WTC11 (cell line): Measurements from ENCODE around the gene TEKT1. TPM values are rescaled to one million over a fixed set of nuclear protein-coding genes. Genes with fewer than 3 reads are reported as not detected.

Source experiments
- ATAC-seq: fragments of 200-7000 bp; cut with Tn5 transposase; 2 replicates; pipeline ENCODE4 v1.10.0; 2021; ENCODE audit warnings: mild to moderate bottlenecking, moderate library complexity
- CTCF ChIA-PET: fragments of 300-600 bp; sonication (Branson Sonifier 250); formaldehyde crosslinking; loops from one replicate; lab custom pipeline; 2021; ENCODE audit warnings: antibody characterized with exemption; lab: Charles Lee
- POLR2A ChIA-PET: fragments of 350-600 bp; sonication (Branson Sonifier 250); formaldehyde crosslinking; loops from one replicate; lab custom pipeline; 2021; ENCODE audit warnings: antibody characterized with exemption; lab: Charles Lee
- DNase-seq: peaks from one replicate; pipeline ENCODE4 v3.0.0; 2021; ENCODE audit warnings: low spot score
- H3K27ac Mint-ChIP-seq: 2 replicates; pipeline ENCODE4 v1.8.0; 2021; ENCODE audit warnings: mixed read lengths
- H3K27me3 Mint-ChIP-seq: 2 replicates; pipeline ENCODE4 v1.8.0; 2021; ENCODE audit warnings: low read depth, mild to moderate bottlenecking, moderate library complexity, mixed read lengths
- H3K36me3 Mint-ChIP-seq: 2 replicates; pipeline ENCODE4 v1.8.0; 2021; ENCODE audit warnings: mixed read lengths
- H3K4me1 Mint-ChIP-seq: 2 replicates; pipeline ENCODE4 v1.8.0; 2022; ENCODE audit warnings: mixed read lengths
- H3K4me3 Mint-ChIP-seq: 2 replicates; pipeline ENCODE4 v1.8.0; 2021; ENCODE audit warnings: mild to moderate bottlenecking, moderate library complexity, mixed read lengths
- H3K9me3 Mint-ChIP-seq: 2 replicates; pipeline ENCODE4 v1.8.0; 2021; ENCODE audit warnings: mixed read lengths
- ARID4B ChIP-seq: sonication (generic); formaldehyde crosslinking; IDR thresholded peaks from 2 replicates; pipeline ENCODE4 v1.8.0; 2023; ENCODE audit warnings: missing genetic modification reagents, mild to moderate bottlenecking, borderline replicate concordance
- E2F4 ChIP-seq: sonication (generic); formaldehyde crosslinking; IDR thresholded peaks from 2 replicates; pipeline ENCODE4 v1.8.1; 2022; ENCODE audit warnings: low read depth, mild to moderate bottlenecking, moderate library complexity, missing genetic modification reagents, borderline replicate concordance
- ERG ChIP-seq: fragments of 250-450 bp; sonication (Bioruptor Pico); IDR thresholded peaks from 2 replicates; pipeline ENCODE4 v1.8.0; 2021; ENCODE audit warnings: mild to moderate bottlenecking
- ETV6 ChIP-seq: sonication (generic); formaldehyde crosslinking; IDR thresholded peaks from 2 replicates; pipeline ENCODE4 v1.8.1; 2022; ENCODE audit warnings: mild to moderate bottlenecking, missing genetic modification reagents
- GRHL2 ChIP-seq: fragments of 250-450 bp; sonication (Bioruptor Pico); IDR thresholded peaks from 2 replicates; pipeline ENCODE4 v1.8.0; 2022; ENCODE audit warnings: mild to moderate bottlenecking, moderate library complexity; ENCODE audit not compliant: insufficient replicate concordance, severe bottlenecking
- GTF2I ChIP-seq: fragments of 250-450 bp; sonication (Bioruptor Pico); conservative IDR thresholded peaks from 2 replicates; pipeline ENCODE4 v1.4.0; 2021; ENCODE audit warnings: mild to moderate bottlenecking
- IRF2 ChIP-seq: sonication (generic); formaldehyde crosslinking; IDR thresholded peaks from 2 replicates; pipeline ENCODE4 v1.8.0; 2022; ENCODE audit warnings: low read depth, missing genetic modification reagents, borderline replicate concordance
- JAZF1 ChIP-seq: fragments of 250-450 bp; sonication (Bioruptor Pico); IDR thresholded peaks from 2 replicates; pipeline ENCODE4 v1.9.0; 2021; ENCODE audit warnings: moderate library complexity, mild to moderate bottlenecking, inconsistent platforms
- MAX ChIP-seq: sonication (generic); formaldehyde crosslinking; IDR thresholded peaks from 2 replicates; pipeline ENCODE4 v1.8.0; 2022; ENCODE audit warnings: mild to moderate bottlenecking, missing genetic modification reagents
- MXD4 ChIP-seq: fragments of 250-450 bp; sonication (Bioruptor Pico); IDR thresholded peaks from 2 replicates; pipeline ENCODE4 v1.8.0; 2021; ENCODE audit warnings: mild to moderate bottlenecking, moderate library complexity, borderline replicate concordance
- PRRX2 ChIP-seq: fragments of 250-450 bp; sonication (Bioruptor Pico); IDR thresholded peaks from 2 replicates; pipeline ENCODE4 v1.8.0; 2021; ENCODE audit warnings: mild to moderate bottlenecking
- RELA ChIP-seq: sonication (generic); formaldehyde crosslinking; IDR thresholded peaks from 2 replicates; pipeline ENCODE4 v1.8.1; 2022; ENCODE audit warnings: missing genetic modification reagents, mild to moderate bottlenecking, borderline replicate concordance
- SMAD3 ChIP-seq: sonication (generic); formaldehyde crosslinking; IDR thresholded peaks from 2 replicates; pipeline ENCODE4 v1.8.0; 2022; ENCODE audit warnings: missing genetic modification reagents, mild to moderate bottlenecking, borderline replicate concordance
- TEAD4 ChIP-seq: sonication (generic); formaldehyde crosslinking; IDR thresholded peaks from 2 replicates; pipeline ENCODE4 v1.8.0; 2022; ENCODE audit warnings: mild to moderate bottlenecking, missing genetic modification reagents
- TP53 ChIP-seq: sonication (generic); formaldehyde crosslinking; IDR thresholded peaks from 2 replicates; pipeline ENCODE4 v1.8.1; 2023; ENCODE audit warnings: mild to moderate bottlenecking, missing genetic modification reagents
- ZBTB21 ChIP-seq: sonication (generic); formaldehyde crosslinking; IDR thresholded peaks from 2 replicates; pipeline ENCODE4 v1.8.1; 2023; ENCODE audit warnings: mild to moderate bottlenecking, missing genetic modification reagents, borderline replicate concordance
- ZNF317 ChIP-seq: sonication (generic); formaldehyde crosslinking; IDR thresholded peaks from 2 replicates; pipeline ENCODE4 v1.8.1; 2023; ENCODE audit warnings: low read depth, mild to moderate bottlenecking, moderate library complexity, missing genetic modification reagents, borderline replicate concordance
- total RNA-seq: library from RNA; stranded (reverse); gene quantifications from 3 replicates; pipeline ENCODE4 v1.2.3, GENCODE V29; 2021
- TF ChIP-seq, protein P1 (sequence below): sonication (generic); formaldehyde crosslinking; IDR thresholded peaks from 2 replicates; pipeline ENCODE4 v1.8.1; 2022; ENCODE audit warnings: low read depth, missing genetic modification reagents, borderline replicate concordance
- TF ChIP-seq, protein P2 (sequence below): sonication (generic); formaldehyde crosslinking; IDR thresholded peaks from 2 replicates; pipeline ENCODE4 v1.8.0; 2022; ENCODE audit warnings: mild to moderate bottlenecking, missing genetic modification reagents
- TF ChIP-seq, protein P3 (sequence below): sonication (generic); formaldehyde crosslinking; IDR thresholded peaks from 2 replicates; pipeline ENCODE4 v1.8.1; 2022; ENCODE audit warnings: mild to moderate bottlenecking, moderate library complexity, missing genetic modification reagents
- TF ChIP-seq, protein P4 (sequence below): sonication (generic); formaldehyde crosslinking; IDR thresholded peaks from 2 replicates; pipeline ENCODE4 v1.8.0; 2022; ENCODE audit warnings: missing genetic modification reagents

Gene TEKT1
- total RNA-seq, 1 experiment from 2014 or later: 0.37 TPM

DNA sequence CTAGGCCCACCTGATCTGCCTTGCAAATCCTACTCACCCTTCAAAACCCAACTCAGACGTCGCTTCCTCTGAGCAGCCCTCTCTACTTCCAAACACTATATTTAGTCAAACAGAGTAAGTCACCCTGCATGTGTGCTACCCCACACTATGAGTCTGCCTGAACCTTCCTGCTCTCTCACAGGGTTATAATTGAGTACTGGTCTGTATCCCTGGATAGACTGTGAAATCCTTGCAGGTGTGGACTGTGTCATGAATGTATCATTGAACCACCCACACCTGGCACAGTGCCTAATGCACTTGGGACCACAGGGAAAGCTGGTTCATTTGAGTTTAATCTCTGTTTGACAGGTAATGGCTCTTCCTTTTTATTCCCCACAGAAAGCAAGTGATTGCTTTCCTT is 52.1 kb downstream of the TEKT1 start (continued):
- no peak for TF ChIP-seq ERG (CRISPR knock-in tag)
- no peak for TF ChIP-seq E2F4
- TF ChIP-seq MXD4: no peak
- TF ChIP-seq TP53 (CRISPR knock-in tag): no peak
- TF ChIP-seq, protein P1, sequence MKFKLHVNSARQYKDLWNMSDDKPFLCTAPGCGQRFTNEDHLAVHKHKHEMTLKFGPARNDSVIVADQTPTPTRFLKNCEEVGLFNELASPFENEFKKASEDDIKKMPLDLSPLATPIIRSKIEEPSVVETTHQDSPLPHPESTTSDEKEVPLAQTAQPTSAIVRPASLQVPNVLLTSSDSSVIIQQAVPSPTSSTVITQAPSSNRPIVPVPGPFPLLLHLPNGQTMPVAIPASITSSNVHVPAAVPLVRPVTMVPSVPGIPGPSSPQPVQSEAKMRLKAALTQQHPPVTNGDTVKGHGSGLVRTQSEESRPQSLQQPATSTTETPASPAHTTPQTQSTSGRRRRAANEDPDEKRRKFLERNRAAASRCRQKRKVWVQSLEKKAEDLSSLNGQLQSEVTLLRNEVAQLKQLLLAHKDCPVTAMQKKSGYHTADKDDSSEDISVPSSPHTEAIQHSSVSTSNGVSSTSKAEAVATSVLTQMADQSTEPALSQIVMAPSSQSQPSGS (CRISPR knock-in tag): no peak
- TF ChIP-seq IRF2 (CRISPR knock-in tag): no peak
- TF ChIP-seq, protein P2, sequence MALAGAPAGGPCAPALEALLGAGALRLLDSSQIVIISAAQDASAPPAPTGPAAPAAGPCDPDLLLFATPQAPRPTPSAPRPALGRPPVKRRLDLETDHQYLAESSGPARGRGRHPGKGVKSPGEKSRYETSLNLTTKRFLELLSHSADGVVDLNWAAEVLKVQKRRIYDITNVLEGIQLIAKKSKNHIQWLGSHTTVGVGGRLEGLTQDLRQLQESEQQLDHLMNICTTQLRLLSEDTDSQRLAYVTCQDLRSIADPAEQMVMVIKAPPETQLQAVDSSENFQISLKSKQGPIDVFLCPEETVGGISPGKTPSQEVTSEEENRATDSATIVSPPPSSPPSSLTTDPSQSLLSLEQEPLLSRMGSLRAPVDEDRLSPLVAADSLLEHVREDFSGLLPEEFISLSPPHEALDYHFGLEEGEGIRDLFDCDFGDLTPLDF (CRISPR knock-in tag): no peak

GRCh38 chr17:6775871-6776405 is 55.6 kb downstream of the TEKT1 start, which contains the start of gene FBXO39:
Gene FBXO39 (plus strand): TSS chr17:6776215. CDS start chr17:6779869, 3,654 bp downstream.
- no peaks in the 10 kb centered on the region; the same call in 1 of the 2 replicates for H3K36me3 Mint-ChIP-seq
- ATAC-seq: peak; percentile 92
- H3K27ac Mint-ChIP-seq: no peak within 1 kb of the TSS
- ChIA-PET POLR2A (interaction anchor here (0.5 kb wide), 1 partner anchor 171 kb away, joined by 6 read pairs; no protein-coding TSS in a partner anchor), CTCF (interaction anchor here (0.9 to 1.6 kb wide), 5 partner anchors 12 to 228 kb away, joined by 3 to 5 read pairs (median 5); no protein-coding TSS in a partner anchor)
- H3K4me1 Mint-ChIP-seq: peaks cover 2% of the 10 kb centered on the region; the same call in 1 of the 2 replicates
- H3K27me3 Mint-ChIP-seq: peaks cover 74% of the 10 kb centered on the region
- DNase-seq: peak; percentile 68
- H3K9me3 Mint-ChIP-seq: peaks cover 16% of the 10 kb centered on the region
- H3K4me3 Mint-ChIP-seq: peak within 1 kb of the TSS; percentile 69
- TF ChIP-seq MAX (CRISPR knock-in tag) (0 out of 2 replicates have a peak, but pooled peaks have one; percentile 52), GRHL2 (CRISPR knock-in tag) (no peak), GTF2I (CRISPR knock-in tag) (no peak), ZNF317 (CRISPR knock-in tag) (0 out of 2 replicates have a peak, but pooled peaks have one; percentile 31), ZBTB21 (CRISPR knock-in tag) (no peak), ARID4B (CRISPR knock-in tag) (no peak), JAZF1 (CRISPR knock-in tag) (no peak), ETV6 (no peak), RELA (peak; percentile 50; the same call in 1 of the 2 replicates), PRRX2 (CRISPR knock-in tag) (no peak), SMAD3 (CRISPR knock-in tag) (no peak), TEAD4 (no peak)
- TF ChIP-seq, protein P3, sequence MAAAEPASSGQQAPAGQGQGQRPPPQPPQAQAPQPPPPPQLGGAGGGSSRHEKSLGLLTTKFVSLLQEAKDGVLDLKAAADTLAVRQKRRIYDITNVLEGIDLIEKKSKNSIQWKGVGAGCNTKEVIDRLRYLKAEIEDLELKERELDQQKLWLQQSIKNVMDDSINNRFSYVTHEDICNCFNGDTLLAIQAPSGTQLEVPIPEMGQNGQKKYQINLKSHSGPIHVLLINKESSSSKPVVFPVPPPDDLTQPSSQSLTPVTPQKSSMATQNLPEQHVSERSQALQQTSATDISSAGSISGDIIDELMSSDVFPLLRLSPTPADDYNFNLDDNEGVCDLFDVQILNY: peak; percentile 26; the same call in 1 of the 2 replicates
- TF ChIP-seq, protein P4, sequence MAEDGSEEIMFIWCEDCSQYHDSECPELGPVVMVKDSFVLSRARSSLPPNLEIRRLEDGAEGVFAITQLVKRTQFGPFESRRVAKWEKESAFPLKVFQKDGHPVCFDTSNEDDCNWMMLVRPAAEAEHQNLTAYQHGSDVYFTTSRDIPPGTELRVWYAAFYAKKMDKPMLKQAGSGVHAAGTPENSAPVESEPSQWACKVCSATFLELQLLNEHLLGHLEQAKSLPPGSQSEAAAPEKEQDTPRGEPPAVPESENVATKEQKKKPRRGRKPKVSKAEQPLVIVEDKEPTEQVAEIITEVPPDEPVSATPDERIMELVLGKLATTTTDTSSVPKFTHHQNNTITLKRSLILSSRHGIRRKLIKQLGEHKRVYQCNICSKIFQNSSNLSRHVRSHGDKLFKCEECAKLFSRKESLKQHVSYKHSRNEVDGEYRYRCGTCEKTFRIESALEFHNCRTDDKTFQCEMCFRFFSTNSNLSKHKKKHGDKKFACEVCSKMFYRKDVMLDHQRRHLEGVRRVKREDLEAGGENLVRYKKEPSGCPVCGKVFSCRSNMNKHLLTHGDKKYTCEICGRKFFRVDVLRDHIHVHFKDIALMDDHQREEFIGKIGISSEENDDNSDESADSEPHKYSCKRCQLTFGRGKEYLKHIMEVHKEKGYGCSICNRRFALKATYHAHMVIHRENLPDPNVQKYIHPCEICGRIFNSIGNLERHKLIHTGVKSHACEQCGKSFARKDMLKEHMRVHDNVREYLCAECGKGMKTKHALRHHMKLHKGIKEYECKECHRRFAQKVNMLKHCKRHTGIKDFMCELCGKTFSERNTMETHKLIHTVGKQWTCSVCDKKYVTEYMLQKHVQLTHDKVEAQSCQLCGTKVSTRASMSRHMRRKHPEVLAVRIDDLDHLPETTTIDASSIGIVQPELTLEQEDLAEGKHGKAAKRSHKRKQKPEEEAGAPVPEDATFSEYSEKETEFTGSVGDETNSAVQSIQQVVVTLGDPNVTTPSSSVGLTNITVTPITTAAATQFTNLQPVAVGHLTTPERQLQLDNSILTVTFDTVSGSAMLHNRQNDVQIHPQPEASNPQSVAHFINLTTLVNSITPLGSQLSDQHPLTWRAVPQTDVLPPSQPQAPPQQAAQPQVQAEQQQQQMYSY (CRISPR knock-in tag): peak; percentile 87
